ENCODE data around the gene ERBB4. TPM values are rescaled to one million over a fixed set of nuclear protein-coding genes. Genes with fewer than 3 reads are reported as not detected.

The ERBB4 gene
- polyA plus RNA-seq, 1 experiment = not detected

DNA sequence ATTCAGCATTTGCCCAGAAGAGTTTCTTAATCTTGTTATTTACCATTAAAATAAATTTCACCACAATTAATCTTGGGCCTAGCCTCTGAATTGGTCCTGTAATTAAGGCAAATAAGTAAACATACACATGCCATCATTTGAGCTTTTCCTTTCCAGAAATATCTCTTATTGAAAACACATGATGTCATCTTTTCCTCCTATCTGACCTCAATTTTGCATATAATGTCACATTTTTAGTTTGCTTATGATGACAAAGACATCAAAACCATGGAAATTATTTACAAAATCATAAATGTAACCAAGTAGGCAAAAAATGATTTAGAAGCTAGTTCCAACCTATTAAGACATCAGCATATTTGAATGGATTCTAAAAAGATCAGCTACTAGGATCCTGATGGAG is 915.5 kb downstream of the ERBB4 start:
- H3K27me3 ChIP-seq (ENCODE audit: control insufficient read depth, insufficient read depth, low read length) = no peaks in the 10 kb centered on the region
- no peak for DNase-seq (ENCODE audit: low read depth, low spot score)
- ChIA-PET POLR2A (no interaction called here), CTCF (no interaction called here)
- TF ChIP-seq, protein P1, sequence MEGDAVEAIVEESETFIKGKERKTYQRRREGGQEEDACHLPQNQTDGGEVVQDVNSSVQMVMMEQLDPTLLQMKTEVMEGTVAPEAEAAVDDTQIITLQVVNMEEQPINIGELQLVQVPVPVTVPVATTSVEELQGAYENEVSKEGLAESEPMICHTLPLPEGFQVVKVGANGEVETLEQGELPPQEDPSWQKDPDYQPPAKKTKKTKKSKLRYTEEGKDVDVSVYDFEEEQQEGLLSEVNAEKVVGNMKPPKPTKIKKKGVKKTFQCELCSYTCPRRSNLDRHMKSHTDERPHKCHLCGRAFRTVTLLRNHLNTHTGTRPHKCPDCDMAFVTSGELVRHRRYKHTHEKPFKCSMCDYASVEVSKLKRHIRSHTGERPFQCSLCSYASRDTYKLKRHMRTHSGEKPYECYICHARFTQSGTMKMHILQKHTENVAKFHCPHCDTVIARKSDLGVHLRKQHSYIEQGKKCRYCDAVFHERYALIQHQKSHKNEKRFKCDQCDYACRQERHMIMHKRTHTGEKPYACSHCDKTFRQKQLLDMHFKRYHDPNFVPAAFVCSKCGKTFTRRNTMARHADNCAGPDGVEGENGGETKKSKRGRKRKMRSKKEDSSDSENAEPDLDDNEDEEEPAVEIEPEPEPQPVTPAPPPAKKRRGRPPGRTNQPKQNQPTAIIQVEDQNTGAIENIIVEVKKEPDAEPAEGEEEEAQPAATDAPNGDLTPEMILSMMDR (IDR thresholded peaks at IDR 0.05; ENCODE audit: low read depth, low read length) = no peak
- no peak overlapping the region for H3K27ac ChIP-seq (ENCODE audit: low read depth, low read length)
- H3K4me3 ChIP-seq (ENCODE audit: low read depth, low read length) = no peak overlapping the region
- peaks cover 7% of the 10 kb centered on the region for H3K9me3 ChIP-seq (ENCODE audit: control insufficient read depth, insufficient read depth, low read length)

DNA sequence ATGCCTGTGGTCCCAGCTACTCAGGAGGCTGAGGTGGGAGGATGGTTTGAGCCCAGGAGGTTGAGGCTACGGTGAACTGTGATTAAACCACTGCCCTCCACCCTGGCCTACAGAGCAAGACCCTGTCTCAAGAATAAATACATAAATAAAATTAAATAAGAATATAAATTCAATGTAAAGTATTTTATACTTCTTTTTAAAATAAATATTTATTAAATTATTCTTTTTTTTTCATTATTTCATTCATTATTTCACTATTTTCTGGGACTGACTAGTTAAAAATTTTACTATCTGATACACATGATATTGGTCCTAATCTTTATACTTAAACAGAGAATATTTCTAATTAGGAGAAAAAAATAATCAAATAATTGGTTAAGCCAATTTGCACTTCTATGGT is 917.6 kb downstream of the ERBB4 start:
- peaks cover 8% of the 10 kb centered on the region; the same call in 1 of the 2 replicates for H3K9me3 ChIP-seq (ENCODE audit: control insufficient read depth, insufficient read depth, low read length)
- TF ChIP-seq, protein P1 (IDR thresholded peaks at IDR 0.05; ENCODE audit: low read depth, low read length) = no peak
- CTCF ChIA-PET = no interaction called here
- H3K4me3 ChIP-seq (ENCODE audit: low read depth, low read length) = no peak overlapping the region
- POLR2A ChIA-PET = no interaction called here
- no peaks in the 10 kb centered on the region for H3K27me3 ChIP-seq (ENCODE audit: control insufficient read depth, insufficient read depth, low read length)
- no peak for DNase-seq (ENCODE audit: low read depth, low spot score)
- no peak overlapping the region for H3K27ac ChIP-seq (ENCODE audit: low read depth, low read length)

DNA sequence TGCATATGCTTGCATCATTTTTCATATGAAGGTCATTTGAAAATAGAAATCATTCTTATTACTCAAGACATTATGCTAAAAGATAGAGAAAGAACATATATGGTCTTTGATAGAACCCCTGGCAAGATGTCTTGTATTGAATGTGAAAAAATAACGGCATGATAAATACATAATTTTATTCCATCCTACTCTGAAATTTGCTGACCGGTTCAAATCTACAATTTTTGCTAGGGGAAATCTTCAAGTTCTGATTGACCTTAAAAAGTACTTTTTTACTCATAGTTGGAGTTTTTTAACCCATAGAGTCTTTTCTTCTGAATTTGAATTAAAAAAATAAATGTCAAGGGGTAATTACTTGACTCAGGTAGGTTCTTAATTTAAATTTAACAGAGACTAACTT is 920.8 kb downstream of the ERBB4 start:
- Histone ChIP-seq H3K27me3 (ENCODE audit: control insufficient read depth, insufficient read depth, low read length) (no peaks in the 10 kb centered on the region), H3K4me3 (ENCODE audit: low read depth, low read length) (no peak overlapping the region), H3K9me3 (ENCODE audit: control insufficient read depth, insufficient read depth, low read length) (peaks cover 7% of the 10 kb centered on the region; the same call in 1 of the 2 replicates), H3K27ac (ENCODE audit: low read depth, low read length) (no peak overlapping the region)
- POLR2A ChIA-PET = no interaction called here
- DNase-seq (ENCODE audit: low read depth, low spot score) = no peak
- CTCF ChIA-PET = no interaction called here
- TF ChIP-seq, protein P1 (IDR thresholded peaks at IDR 0.05; ENCODE audit: low read depth, low read length) = no peak

DNA sequence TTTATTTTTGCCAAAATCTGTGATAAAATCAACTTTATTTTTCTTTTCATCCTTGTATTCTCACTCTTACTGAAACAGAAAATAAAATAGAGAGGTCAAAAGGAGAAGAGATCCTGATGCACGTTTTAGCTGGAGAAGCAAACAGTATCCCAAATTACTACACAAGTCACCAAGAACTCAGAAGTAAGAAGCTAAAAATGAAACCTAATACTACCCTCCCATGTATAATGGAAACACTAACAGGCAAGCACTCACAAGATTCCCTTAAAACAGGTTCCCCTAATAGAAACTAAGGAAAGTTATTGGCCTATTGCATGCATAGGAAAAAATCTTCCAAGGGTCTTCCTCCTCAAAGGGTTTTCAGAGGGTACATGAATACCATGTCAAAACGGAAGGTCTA is 927.0 kb downstream of the ERBB4 start:
- ChIA-PET CTCF (no interaction called here), POLR2A (no interaction called here)
- TF ChIP-seq, protein P1 (IDR thresholded peaks at IDR 0.05; ENCODE audit: low read depth, low read length) = no peak
- H3K4me3 ChIP-seq (ENCODE audit: low read depth, low read length) = no peak overlapping the region
- no peaks in the 10 kb centered on the region for H3K27me3 ChIP-seq (ENCODE audit: control insufficient read depth, insufficient read depth, low read length)
- no peak for DNase-seq (ENCODE audit: low read depth, low spot score)
- H3K27ac ChIP-seq (ENCODE audit: low read depth, low read length) = no peak overlapping the region
- H3K9me3 ChIP-seq (ENCODE audit: control insufficient read depth, insufficient read depth, low read length) = peaks cover 10% of the 10 kb centered on the region; the same call in 1 of the 2 replicates

DNA sequence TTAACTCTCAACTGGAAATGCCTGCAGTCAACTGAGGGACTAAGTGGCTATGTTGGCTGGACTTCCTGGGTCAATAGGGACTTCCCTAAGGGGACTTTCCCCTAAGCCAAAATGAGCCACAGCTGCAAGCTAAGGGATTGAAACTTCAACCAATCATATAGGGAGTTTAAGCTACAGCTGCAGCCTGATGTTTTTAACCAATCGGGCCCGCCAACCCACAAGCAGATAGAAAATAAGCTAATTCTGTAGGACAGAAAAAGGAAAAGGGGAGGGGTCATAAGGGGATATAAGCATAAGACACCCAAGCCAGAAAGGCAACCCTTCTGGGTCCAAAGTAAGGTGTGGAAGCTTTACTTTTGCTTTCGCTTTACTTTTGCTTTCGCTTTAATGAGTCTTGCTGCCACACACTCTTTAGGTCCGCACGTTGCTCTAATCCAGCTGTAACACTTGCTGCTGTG is 927.5 kb downstream of the ERBB4 start:
- H3K27ac ChIP-seq (ENCODE audit: low read depth, low read length) = no peak overlapping the region
- no peak for DNase-seq (ENCODE audit: low read depth, low spot score)
- ChIA-PET POLR2A (no interaction called here), CTCF (no interaction called here)
- peaks cover 10% of the 10 kb centered on the region; the same call in 1 of the 2 replicates for H3K9me3 ChIP-seq (ENCODE audit: control insufficient read depth, insufficient read depth, low read length)
- H3K27me3 ChIP-seq (ENCODE audit: control insufficient read depth, insufficient read depth, low read length) = no peaks in the 10 kb centered on the region
- TF ChIP-seq, protein P1 (IDR thresholded peaks at IDR 0.05; ENCODE audit: low read depth, low read length) = no peak
- no peak overlapping the region for H3K4me3 ChIP-seq (ENCODE audit: low read depth, low read length)
